Fibroblast of pulmonary artery (primary cell): Measurements from ENCODE around the gene IZUMO2.
"Not testable (repeated sequence)": the region's sequence is repeated elsewhere in the genome, so short reads cannot be mapped to it uniquely, and the experiment has no call there.

ENCODE experiments used
- DNase-seq: peaks from one replicate; pipeline ENCODE4 v3.0.0-alpha.2; 2010; ENCODE audit warnings: low read depth
- H3K4me3 ChIP-seq: replicated peaks from 2 replicates; pipeline ENCODE4 v1.5.1; 2011; ENCODE audit warnings: low read depth, mild to moderate bottlenecking, control low read depth, low read length, moderate library complexity

IZUMO2 gene

GRCh38 chr19:50135856-50136602 lies 27.1 kb downstream of the IZUMO2 start:
- H3K4me3 ChIP-seq, DNase-seq: not testable (repeated sequence)

GRCh38 chr19:50134777-50135719 lies 28.0 kb downstream of the IZUMO2 start:
- DNase-seq, H3K4me3 ChIP-seq: not testable (repeated sequence)

GRCh38 chr19:50133518-50134492 lies 29.3 kb downstream of the IZUMO2 start:
- not testable (repeated sequence) for DNase-seq, H3K4me3 ChIP-seq

GRCh38 chr19:50104012-50104411 lies 59.1 kb downstream of the IZUMO2 start:
- H3K4me3 ChIP-seq, DNase-seq: not testable (repeated sequence)

- not testable (repeated sequence) for DNase-seq, H3K4me3 ChIP-seq
Observed at GRCh38 chr19:50103405-50103804, 59.7 kb downstream of the IZUMO2 start.
